CD4-positive, alpha-beta T cell treated with Interleukin-4 for 4 hours (primary cell): ENCODE measurements around the gene UCK2.
A peak's percentile ranks its signal among the peaks of the same experiment; 100 is the strongest.

Source experiments
- DNase-seq: peaks from one replicate; pipeline ENCODE4 v3.0.0-alpha.2; 2020

Gene UCK2

GRCh38 chr1:165905853-165906252, 78.4 kb downstream of the UCK2 start:
- DNase-seq: no peak

GRCh38 chr1:165907256-165907857, 79.9 kb downstream of the UCK2 start:
- DNase-seq: no peak

- no peak for DNase-seq
Measured at GRCh38 chr1:165910764-165911421, 83.5 kb downstream of the UCK2 start.

GRCh38 chr1:165911609-165912281, 84.3 kb downstream of the UCK2 start:
- no peak for DNase-seq

GRCh38 chr1:165912638-165913037, 85.2 kb downstream of the UCK2 start:
- no peak for DNase-seq

GRCh38 chr1:165914136-165914798, 86.9 kb downstream of the UCK2 start:
- DNase-seq: peak; percentile 77

- no peak for DNase-seq
Measured at GRCh38 chr1:165915480-165915879, 88.1 kb downstream of the UCK2 start.

GRCh38 chr1:165915932-165916348, 88.5 kb downstream of the UCK2 start:
- DNase-seq: no peak

GRCh38 chr1:165917166-165917565, 89.8 kb downstream of the UCK2 start:
- DNase-seq: no peak

GRCh38 chr1:165924117-165924516, 96.7 kb downstream of the UCK2 start:
- no peak for DNase-seq

- no peak for DNase-seq
Measured at GRCh38 chr1:165925498-165926079, 98.2 kb downstream of the UCK2 start.

- no peak for DNase-seq
Measured at GRCh38 chr1:165927169-165927568, 99.8 kb downstream of the UCK2 start.

- DNase-seq: peak; percentile 57
Measured at GRCh38 chr1:165928075-165928731, 100.8 kb downstream of the UCK2 start.

GRCh38 chr1:165930961-165931360, 103.5 kb downstream of the UCK2 start:
- DNase-seq: no peak

GRCh38 chr1:165933446-165934170, 106.2 kb downstream of the UCK2 start:
- DNase-seq: no peak

- DNase-seq: no peak
Measured at GRCh38 chr1:165936542-165936941, 109.1 kb downstream of the UCK2 start.

- no peak for DNase-seq
Measured at GRCh38 chr1:165937829-165938228, 110.4 kb downstream of the UCK2 start.

GRCh38 chr1:165938844-165939243, 111.4 kb downstream of the UCK2 start:
- no peak for DNase-seq

- no peak for DNase-seq
Measured at GRCh38 chr1:165941531-165941930, 114.1 kb downstream of the UCK2 start.

- DNase-seq: no peak
Measured at GRCh38 chr1:165942062-165942461, 114.6 kb downstream of the UCK2 start.

- no peak for DNase-seq
Measured at GRCh38 chr1:165942927-165943597, 115.6 kb downstream of the UCK2 start.

GRCh38 chr1:165945911-165946310, 118.5 kb downstream of the UCK2 start:
- no peak for DNase-seq
